Ammon's horn (tissue), 1 donor: ENCODE results near the gene NF2.

Experiments used
- DNase-seq: peaks from one replicate; pipeline ENCODE4 v3.0.0-alpha.2; 2016; ENCODE audit warnings: low spot score

NF2 gene

GRCh38 chr22:29722587-29722986 lies 119.2 kb downstream of the NF2 start:
- no peak for DNase-seq

GRCh38 chr22:29723766-29724165 lies 120.3 kb downstream of the NF2 start:
- DNase-seq: no peak

- DNase-seq: no peak
Observed at GRCh38 chr22:29724843-29725242, 121.4 kb downstream of the NF2 start.

GRCh38 chr22:29726106-29726505 lies 122.7 kb downstream of the NF2 start:
- DNase-seq: no peak

- no peak for DNase-seq
Observed at GRCh38 chr22:29726512-29727130, 123.2 kb downstream of the NF2 start.

GRCh38 chr22:29727131-29727523 lies 123.7 kb downstream of the NF2 start:
- DNase-seq: peak; percentile 26

GRCh38 chr22:29729161-29729560 lies 125.7 kb downstream of the NF2 start:
- no peak for DNase-seq

GRCh38 chr22:29731058-29731850 lies 127.8 kb downstream of the NF2 start:
- DNase-seq: no peak

GRCh38 chr22:29732883-29733282 lies 129.4 kb downstream of the NF2 start:
- DNase-seq: no peak

GRCh38 chr22:29733362-29734201 lies 130.1 kb downstream of the NF2 start:
- DNase-seq: no peak

- DNase-seq: no peak
Observed at GRCh38 chr22:29734406-29734805, 131.0 kb downstream of the NF2 start.

- no peak for DNase-seq
Observed at GRCh38 chr22:29734838-29735237, 131.4 kb downstream of the NF2 start.

- DNase-seq: no peak
Observed at GRCh38 chr22:29735416-29735815, 132.0 kb downstream of the NF2 start.

GRCh38 chr22:29737251-29738117 lies 134.1 kb downstream of the NF2 start:
- peak; percentile 71 for DNase-seq

- DNase-seq: no peak
Observed at GRCh38 chr22:29738118-29738815, 134.8 kb downstream of the NF2 start.

- no peak for DNase-seq
Observed at GRCh38 chr22:29739346-29739875, 136.0 kb downstream of the NF2 start.

- no peak for DNase-seq
Observed at GRCh38 chr22:29740216-29740615, 136.8 kb downstream of the NF2 start.

- no peak for DNase-seq
Observed at GRCh38 chr22:29741926-29742325, 138.5 kb downstream of the NF2 start.

- DNase-seq: no peak
Observed at GRCh38 chr22:29742326-29742725, 138.9 kb downstream of the NF2 start.

GRCh38 chr22:29744902-29745301 lies 141.5 kb downstream of the NF2 start:
- peak; percentile 77 for DNase-seq

- no peak for DNase-seq
Observed at GRCh38 chr22:29747832-29748231, 144.4 kb downstream of the NF2 start.
